GM19328 (cell line): ENCODE data around the gene MS4A13.
A peak's percentile ranks its signal among the peaks of the same experiment; 100 is the strongest.
"Not testable (repeated sequence)": the region's sequence is repeated elsewhere in the genome, so short reads cannot be mapped to it uniquely, and the experiment has no call there.

Experiments used
- ATAC-seq: cut with Tn5 transposase; IDR thresholded peaks from one replicate; pipeline ENCODE4 v1.9.1; 2021; ENCODE audit warnings: mild to moderate bottlenecking, moderate library complexity; ENCODE audit not compliant: unreplicated experiment

The MS4A13 gene, protein sequence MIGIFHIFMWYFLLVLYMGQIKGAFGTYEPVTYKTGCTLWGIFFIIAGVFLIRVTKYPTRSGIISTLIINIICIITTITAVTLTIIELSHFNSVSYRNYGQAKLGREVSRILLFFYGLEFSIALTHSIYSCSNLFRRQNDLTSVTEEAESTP

DNA sequence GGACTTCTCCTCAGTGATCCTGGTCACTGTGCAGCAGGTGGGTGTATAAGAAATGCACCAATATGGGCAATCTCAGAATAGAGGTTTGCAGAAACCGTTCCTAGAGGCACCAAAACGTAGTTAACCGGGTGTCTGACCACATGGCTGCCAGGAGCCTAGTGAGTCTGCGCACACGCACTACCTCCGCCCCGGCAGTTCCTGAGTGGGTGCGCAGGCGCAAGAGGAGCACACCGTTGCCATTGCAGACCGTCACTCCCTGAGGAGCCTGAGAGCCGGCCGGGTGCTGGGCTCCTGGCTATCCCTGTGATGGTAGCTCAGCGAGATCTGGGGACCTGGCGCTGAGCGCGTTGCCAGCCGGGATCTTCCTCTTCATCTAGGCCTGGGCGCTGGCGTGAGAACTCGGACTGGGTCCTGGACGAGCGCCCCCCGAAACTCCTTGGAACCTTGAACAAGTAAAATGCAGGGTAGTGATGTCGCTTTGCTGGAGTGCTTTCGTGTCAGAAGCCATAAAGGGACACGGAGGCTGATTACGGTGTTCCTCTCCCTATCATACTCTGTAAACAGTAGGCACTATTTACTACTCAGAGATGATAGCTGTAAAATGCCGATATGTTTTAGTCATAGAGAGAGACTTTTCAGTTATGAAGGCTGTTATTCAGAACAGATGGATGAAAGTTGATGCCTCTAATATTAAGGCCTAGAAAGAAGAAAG lies at the start of gene MS4A13:
MS4A13 (plus strand) TSS at position 249 of the 712 bp plus-strand sequence. CDS start 2,692 bp downstream, outside the sequence.
- ATAC-seq: no peak

DNA sequence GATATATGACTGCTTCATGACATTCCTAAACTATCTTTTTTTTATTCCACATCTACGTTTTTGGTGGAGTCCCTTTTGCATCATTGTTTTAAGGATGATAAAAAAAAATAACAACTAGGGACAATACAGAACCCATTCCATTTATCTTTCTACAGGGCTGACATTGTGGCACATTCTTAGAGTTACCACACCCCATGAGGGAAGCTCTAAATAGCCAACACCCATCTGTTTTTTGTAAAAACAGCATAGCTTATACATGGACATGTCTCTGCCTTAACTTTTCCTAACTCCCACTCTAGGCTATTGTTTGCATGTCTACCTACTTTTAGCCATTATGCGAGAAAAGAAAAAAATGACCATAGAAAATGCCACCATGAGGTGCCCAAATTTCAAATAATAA lies 46.4 kb upstream of the MS4A13 start:
- ATAC-seq: no peak

DNA sequence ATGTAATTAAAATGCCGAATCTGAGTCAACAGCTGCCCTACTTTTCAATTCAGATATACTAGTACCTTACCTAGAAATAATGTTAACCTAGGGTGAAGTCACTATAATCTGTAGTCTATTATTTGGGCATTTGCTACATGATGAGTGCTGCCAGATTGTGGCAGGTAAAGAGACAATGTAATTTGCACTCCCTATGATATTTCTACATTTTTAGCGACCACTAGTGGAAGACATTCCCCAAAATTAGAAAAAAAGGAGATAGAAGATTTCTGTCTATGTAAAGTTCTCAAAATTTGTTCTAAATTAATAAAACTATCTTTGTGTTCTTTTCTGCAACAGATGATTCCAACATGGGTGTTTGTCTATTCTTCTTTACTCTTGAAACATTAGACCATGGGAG lies 45.5 kb upstream of the MS4A13 start:
- ATAC-seq: no peak

DNA sequence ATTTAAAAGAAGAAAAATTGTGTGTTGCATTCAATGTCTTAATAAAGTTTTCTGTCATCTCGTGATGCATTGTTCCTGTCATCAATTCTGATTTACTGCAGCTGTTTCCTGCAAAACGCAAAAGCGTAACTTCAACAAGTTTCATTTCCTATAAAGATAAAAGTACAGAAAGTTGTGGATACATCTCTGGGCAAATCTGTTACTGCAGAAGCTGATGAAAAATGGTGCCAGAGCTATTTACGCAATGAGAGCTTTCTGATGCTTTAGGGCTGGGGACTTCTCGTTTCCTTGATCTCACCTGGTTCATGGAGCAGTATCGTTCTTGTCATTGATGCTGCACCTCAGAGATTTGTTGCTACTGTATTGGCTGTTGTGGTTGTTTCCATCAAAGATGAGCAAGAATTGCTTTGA lies 38.2 kb upstream of the MS4A13 start:
- no peak for ATAC-seq

DNA sequence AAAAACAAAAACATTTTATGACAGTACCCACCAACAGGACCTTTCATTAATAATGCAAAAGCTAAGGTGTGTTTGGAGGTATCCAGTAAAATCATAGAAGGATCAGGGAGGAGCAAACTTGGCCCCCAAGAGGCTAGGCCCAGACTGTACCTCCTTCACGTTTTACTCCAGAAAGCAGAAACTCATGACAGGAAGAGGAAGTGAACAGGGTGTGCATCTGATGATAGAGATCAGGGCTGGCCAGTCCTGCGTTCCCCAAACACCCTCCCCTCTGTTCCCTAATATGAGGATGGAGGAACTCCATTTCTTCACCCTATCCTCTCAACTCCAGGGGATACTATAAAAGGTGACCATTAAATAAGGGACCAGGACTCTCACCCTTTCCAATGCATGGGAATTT lies 32.8 kb upstream of the MS4A13 start:
- ATAC-seq: no peak

DNA sequence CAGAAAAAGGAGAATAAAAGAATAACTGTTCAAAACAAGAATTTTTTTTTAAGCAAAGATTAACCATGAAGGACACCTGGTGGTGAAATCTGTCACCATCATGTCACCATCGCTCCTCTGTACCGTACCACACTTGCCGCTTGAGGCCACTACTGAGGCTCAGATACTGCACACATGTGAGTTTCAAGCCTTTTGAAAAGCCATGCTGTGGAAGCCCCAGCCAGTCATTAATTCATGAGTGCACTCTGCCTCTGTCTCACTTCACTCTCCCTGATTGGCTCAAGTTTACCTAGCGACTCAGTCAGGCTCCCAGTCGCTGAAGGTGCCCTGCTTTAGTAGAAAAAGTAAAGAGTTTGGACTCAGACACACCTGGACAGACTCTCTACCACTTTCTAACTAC lies 29.2 kb upstream of the MS4A13 start:
- peak; percentile 94 for ATAC-seq

DNA sequence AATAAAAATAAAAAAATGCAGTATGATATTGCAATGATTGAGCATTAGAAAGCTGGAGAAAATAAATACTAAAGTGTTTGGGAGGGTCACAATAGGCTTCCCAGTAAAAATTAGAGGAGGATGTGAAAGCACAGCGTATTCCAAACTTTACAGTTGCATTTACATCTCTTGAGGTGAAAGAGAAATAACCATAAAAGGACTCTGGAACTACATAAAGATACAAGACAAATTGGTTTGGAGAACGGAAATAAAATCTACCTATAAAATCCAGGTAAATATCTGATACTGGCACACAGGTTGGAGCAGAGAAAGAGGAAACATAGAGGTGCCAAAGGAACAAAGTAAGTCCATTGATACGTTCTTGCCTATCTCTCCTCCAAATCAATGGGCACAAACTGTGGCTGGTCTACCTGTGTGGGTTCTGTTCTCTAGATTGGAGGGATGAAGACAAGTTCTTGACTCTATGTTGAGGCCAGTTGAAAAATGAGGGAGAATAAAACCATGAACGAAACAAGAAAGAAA lies 22.6 kb upstream of the MS4A13 start, which contains the start of gene MS4A12:
MS4A12 (plus strand) TSS at position 291 of the 522 bp plus-strand sequence. CDS start 4,541 bp downstream, outside the sequence.
- no peak for ATAC-seq

DNA sequence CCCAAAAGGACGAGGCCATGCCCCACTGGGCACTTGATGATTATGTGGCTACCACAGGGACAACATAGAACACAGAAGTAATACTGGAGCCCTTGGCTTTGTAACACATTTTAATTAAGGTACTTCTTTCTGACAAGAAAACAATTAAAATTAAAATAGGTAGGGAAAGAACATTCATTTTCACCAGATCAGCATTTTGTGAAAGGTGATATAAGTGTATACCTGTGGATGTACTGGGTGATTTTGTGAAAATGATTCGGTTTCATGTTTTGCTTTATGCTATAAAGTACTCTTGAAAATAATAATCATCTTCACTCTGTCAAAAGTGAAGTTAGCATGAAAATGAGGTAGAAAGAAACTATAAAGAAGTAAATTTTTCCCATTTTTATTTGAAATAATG lies 21.7 kb upstream of the MS4A13 start:
- ATAC-seq: no peak

DNA sequence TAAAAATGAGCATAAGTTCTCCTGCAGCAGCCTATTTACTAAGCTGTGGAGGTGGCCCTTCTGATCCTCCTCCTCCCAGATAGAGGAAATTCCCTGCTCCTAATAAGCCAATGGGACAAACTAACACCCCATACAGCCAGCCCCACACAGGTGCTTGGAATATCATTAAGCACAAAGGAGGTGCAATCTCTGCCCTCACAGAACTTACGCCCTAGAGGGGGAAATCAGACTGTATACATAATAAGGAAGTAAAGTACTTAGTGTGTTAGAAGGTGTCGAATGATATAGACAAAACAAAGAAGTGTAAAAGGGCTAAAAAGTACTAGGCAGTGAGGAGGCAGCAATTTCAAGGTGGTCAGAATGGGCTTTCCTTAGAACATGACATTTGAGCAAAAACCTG lies 16.8 kb upstream of the MS4A13 start:
- no peak for ATAC-seq

DNA sequence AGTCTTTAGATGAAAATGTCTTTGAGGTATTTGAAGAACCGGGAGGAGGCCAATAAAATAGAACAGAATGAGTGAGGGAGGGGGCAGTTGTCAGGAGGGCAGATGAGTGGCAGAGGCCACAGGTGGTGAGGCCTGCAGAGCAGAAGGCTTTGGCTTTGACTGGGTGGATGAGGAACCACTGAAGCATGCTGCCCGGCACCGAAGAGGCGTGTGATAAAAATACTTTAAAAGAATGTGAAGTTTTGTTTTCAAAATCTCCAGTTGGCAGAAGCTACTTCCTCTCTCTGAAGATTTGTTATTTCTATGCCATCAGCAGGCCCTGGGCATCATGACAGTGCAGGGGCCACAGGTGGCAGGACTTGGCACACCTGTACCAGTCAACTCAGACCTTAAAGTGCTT lies 16.3 kb upstream of the MS4A13 start:
- peak; percentile 83 for ATAC-seq

DNA sequence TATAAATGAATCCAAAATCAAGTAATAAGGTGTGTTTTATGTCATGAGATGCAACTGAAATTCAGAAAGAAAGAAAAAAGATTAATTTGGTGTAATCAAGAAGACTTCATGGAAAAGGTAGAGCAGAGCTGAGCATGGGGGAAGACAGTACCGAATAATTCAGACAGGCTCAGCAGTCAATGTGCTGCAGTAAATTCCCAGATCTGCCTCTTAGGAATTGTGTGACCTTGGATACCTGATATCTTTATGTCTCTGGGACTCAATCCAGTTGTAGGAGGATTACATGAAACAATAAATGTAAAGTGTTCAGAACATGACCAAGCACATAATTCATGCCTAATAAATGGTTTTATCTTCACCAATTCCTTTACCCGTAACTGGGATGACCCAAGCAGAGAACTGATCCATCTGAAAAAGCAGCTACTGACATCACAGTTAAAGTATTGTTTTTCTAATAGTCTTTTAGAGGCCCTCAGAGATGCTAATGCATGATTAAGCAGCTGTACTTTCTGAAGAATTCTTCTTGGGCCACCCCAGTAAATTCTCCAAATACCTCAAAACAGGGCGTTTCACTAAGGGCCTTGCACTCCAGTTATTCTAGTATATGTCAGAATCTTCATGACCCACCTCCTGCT lies 14.8 kb upstream of the MS4A13 start:
- no peak for ATAC-seq

DNA sequence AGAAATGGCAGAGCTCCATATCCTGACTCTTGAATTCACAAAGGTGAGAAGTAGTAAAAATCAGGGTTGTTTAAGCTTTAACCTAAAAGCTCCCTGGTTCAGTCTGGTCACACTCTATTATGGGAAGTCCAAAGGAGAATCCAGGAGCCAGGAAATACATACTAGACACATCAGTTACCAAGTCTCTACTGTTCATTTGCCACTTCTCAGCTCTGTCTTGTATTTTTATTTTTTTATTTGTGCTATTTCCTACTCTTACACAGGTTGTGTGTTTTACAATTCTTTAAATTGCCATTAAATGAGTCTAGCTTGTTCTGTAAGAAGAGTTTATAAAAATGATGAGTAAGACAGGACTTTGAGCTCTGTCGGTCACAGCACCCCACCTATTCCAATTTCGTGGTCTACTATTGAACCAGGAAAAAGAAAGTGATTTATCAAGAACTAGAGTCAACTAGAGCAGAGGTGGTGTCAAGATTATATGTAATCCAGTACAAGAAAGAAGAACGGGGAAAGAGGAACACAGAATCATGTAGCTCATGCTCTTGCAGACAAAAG lies 12.9 kb upstream of the MS4A13 start:
- ATAC-seq: no peak

DNA sequence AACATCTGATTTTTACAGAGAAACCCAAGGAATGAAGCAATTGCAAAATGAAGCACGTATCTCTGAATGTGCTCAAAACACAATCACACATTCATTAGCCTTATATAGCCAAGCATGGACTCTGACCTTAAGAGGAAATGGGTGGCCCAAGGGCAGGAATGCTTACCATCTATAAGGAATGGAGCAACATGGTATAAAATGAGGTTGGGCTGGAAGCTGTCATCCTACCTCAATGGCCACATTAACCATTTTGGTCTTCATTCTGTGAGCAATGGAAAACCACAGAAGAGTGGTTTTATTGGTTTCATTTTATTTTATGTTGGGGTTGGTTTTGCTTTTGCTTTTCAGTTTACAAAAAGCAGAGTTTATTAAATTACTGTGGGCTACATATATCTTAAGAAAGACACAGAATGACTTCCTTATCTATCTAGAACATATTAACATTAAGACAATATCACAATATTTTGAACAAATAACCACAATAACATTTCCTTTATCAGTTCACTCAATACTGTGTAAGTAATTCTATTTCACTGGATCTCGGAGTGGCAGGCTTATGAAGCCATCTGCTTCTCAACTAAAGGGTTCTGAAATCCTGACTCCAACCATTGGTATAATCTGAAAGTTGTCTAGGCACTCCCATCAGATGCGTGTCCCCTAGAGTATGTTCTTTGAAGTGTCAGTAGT lies 10.8 kb upstream of the MS4A13 start:
- ATAC-seq: no peak

DNA sequence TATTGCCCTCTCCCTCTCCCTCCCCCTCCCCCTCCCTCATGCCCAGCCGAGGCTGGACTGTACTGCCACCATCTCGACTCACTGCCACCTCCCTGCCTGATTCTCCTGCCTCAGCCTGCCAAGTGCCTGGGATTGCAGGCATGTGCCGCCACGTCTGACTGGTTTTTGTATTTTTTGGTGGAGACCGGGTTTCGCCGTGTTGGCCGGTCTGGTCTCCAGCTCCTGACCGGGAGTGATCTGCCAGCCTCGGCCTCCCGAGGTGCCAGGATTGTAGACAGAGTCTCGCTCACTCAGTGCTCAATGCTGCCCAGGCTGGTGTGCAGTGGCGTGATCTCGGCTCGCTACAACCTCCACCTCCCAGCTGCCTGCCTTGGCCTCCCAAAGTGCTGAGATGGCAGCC lies 5.6 kb upstream of the MS4A13 start:
- not testable (repeated sequence) for ATAC-seq

DNA sequence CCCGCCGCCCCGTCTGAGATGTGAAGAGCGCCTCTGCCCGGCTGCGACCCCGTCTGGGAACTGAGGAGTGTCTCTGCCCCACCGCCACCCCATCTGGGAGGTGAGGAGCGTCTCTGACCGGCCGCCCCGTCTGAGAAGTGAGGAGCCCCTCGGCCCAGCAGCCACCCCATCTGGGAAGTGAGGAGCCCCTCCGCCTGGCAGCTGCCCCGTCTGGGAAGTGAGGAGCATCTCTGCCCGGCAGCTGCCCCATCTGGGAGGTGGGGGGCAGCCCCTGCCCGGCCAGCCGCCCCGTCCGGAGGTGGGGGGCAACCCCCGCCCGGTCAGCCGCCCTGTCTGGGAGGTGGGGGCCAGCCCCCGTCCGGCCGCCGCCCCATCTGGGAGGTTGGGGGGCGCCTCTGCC lies 5.0 kb upstream of the MS4A13 start:
- not testable (repeated sequence) for ATAC-seq

DNA sequence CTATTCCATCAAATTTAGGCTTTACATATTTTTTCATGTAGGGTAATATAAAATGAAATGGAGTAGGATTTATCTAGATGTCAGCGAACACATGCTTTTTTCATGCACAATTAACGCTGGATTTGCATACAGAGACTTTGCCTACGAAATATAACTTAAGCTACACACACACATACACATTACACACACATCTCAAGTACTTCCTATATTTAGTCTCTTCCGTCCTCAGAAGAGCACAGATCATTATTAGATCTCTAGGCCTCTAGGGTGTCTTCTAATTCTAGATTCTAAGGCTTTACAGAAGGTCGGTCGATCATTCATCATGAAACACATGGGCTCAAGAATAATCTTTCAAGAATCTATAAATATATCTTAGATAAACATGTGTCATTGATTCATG lies 3.8 kb upstream of the MS4A13 start:
- ATAC-seq: no peak

DNA sequence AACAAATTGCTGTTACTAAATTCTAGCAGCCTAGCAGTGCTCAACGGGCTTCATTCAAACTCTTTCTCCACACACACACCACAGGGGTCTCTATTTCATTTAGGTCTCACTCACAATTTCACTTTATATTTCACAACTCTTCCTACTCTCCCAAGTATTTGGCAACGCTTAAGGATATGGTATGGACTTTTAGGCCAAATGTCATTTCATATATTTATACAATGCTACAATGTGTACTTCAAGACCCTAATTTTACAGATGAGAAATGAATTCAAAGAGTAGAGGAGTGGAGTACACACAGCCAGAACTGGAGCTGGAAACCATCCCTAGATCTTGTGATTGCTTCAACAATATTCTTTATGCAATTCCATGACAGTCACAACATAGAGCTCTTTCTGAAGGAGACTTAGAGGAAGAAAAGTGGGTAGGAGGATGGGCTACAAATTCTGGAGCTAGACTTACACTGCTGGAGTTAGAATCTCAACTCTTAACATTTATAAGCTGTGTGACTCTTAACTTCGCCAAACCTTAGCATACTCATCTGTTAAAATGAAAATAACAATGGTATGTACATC lies 2.5 kb upstream of the MS4A13 start:
- no peak for ATAC-seq

DNA sequence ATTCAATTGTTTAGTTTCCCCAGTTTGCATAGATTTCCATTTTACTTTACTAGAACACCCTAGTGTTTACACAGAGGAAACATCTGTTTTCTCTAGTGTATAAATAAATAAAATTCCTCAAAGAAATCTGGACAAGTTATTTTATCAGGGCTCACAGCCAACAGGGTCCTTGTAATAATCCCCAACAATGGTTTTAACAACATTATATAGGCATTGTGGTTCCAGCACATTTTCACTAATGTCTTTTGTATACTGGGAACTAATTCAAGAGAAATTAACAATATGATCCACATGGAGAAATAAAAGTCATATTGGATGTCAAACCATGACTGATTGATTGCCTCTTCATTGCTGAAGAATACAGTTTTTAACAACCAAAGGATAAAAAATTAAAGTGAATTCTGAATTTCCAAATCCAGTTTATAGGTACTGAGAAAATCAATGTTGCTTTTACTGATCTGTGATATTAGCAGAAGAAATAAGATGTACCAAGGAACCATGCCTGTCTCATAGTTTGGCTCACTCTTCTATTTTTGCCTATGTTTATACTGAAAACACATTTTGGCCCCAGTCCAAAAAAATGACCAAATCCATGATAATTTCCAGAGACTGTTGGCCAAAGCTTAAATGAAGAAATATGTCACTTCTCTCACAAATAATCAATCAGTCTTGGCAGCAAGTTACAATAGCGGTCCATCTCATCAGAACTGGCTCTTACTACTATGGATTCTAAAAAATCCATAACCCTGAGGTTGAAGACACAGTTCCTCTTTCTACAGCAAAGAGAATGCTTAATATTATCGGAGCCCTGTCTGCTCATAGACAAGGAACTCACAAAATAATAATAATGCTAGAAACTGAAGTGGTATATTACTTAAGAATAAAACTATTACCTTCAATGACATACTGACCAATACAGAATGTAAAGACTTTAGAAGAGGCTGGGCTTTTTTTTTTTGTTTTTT lies 1.4 kb upstream of the MS4A13 start:
- no peak for ATAC-seq

DNA sequence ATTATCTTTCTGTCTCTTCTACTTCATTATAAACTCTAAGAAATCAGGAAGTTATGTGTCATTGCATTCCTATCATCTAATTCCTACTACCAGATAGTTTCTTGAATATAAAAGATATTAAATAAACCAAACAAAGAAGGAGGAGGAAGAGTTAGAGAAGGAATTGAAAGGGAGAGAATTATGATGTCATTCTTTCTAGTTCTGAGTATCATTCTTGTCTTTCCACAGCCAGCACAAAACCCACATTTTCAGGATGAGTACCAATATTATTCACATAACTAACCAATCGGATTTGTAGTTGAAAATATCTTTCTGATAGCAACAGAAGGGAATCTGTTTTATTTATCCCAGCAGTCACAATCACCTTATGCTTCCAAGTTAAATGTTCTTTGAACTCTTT lies 13.3 kb downstream of the MS4A13 start:
- ATAC-seq: no peak

DNA sequence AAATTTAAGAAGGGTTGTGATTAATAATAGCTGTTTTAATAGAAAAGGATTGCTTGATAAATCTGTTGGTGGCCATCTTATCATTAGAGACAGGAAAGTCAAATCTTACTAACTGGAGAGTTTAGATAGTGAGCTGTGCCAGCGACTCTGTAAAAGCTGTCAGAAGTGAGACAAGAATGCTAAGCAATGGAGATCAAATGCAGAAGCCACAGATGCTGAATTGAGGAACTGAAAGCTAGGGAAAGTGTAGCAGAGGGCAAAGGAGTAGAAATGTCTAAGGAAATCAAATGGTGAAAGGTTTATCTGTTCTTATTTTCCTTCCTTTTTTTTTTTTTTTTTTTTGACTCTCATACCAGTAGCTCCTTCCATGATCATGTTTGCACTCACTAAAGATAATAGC lies 13.7 kb downstream of the MS4A13 start:
- no peak for ATAC-seq
